ENCODE results near the gene LRRC8A. TPM values are rescaled to one million over a fixed set of nuclear protein-coding genes. Genes with fewer than 3 reads are reported as not detected.

LRRC8A gene
- polyA plus RNA-seq, 1 of the 3 experiments (the other 2 are of a cell fraction): 30.4 TPM

DNA sequence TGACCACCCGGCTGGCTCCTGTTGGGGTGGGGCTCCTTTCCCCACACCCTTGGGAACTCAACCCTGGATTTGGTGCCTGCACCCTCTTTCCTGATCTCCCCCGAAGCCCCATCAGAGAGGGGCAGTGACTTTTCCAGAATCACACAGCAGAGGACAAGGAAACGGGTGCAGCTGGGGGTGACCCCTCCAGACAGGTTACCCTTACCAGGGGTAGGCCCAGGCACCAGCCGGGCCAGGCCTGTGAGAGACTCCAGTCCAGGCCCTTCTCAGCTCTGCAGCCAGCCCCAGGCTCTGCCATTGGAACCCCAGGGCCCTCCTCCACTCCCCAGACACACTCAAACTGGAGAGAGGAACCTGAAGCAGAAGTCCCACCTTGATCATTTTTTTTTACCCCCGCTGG, 19.9 kb downstream of the LRRC8A start:
- Histone ChIP-seq H2AFZ (ENCODE audit: low read depth) (no peak overlapping the region), H3F3A (replicated peaks; ENCODE audit: insufficient read depth) (peaks cover 12% of the 10 kb centered on the region), H3K79me2 (ENCODE audit: insufficient read depth) (peaks cover 73% of the 10 kb centered on the region; the same call in 1 of the 2 replicates), H3K9ac (no peak overlapping the region), H3K27ac (ENCODE audit: low read depth in 2 of 2, low read length in 1 of 2) (no peak overlapping the region), H3K27me3 (ENCODE audit: insufficient read depth) (no peaks in the 10 kb centered on the region), H3K9me2 (no peaks in the 10 kb centered on the region), H3K4me3 (ENCODE audit: low read depth in 2 of 2, low read length in 1 of 2) (no peak overlapping the region), H4K20me1 (ENCODE audit: insufficient read depth) (no peaks in the 10 kb centered on the region), H3K4me2 (no peak overlapping the region), H3K9me3 (no peaks in the 10 kb centered on the region), H3K4me1 (ENCODE audit: control insufficient read depth in 1 of 2, insufficient read depth in 2 of 2, low read depth in 1 of 2, low read length in 1 of 2) (peaks cover 7 to 8% of the 10 kb centered on the region in 2 experiments; a peak in 2 of 4 replicates), H3K36me3 (replicated peaks in 1 of 2; ENCODE audit: control insufficient read depth in 1 of 2, insufficient read depth in 2 of 2, low read length in 1 of 2) (peaks cover 4 to 16% of the 10 kb centered on the region in 2 experiments)
- ChIA-PET POLR2A (no interaction called here), CTCF (interaction anchor here (0.9 to 2.4 kb wide), 2 partner anchors 26 to 38 kb away, joined by 3 to 10 read pairs; no protein-coding TSS in a partner anchor)
- no peak for DNase-seq
- 94% methylated on average over 3 of the region's 5 CpGs for WGBS (ENCODE audit: low lambda C conversion rate)
- TF ChIP-seq, protein P1, sequence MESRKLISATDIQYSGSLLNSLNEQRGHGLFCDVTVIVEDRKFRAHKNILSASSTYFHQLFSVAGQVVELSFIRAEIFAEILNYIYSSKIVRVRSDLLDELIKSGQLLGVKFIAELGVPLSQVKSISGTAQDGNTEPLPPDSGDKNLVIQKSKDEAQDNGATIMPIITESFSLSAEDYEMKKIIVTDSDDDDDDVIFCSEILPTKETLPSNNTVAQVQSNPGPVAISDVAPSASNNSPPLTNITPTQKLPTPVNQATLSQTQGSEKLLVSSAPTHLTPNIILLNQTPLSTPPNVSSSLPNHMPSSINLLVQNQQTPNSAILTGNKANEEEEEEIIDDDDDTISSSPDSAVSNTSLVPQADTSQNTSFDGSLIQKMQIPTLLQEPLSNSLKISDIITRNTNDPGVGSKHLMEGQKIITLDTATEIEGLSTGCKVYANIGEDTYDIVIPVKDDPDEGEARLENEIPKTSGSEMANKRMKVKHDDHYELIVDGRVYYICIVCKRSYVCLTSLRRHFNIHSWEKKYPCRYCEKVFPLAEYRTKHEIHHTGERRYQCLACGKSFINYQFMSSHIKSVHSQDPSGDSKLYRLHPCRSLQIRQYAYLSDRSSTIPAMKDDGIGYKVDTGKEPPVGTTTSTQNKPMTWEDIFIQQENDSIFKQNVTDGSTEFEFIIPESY (IDR thresholded peaks at IDR 0.05; ENCODE audit: borderline replicate concordance, low read depth): no peak
- TF ChIP-seq TAF1 (IDR thresholded peaks at IDR 0.05; ENCODE audit: borderline replicate concordance, low read depth, low read length): no peak
- TF ChIP-seq TCF12 (IDR thresholded peaks at IDR 0.05): no peak
- TF ChIP-seq ELF1 (IDR thresholded peaks at IDR 0.05): no peak
- TF ChIP-seq RAD21 (IDR thresholded peaks at IDR 0.05; ENCODE audit: low read length): no peak
- TF ChIP-seq NFIC (IDR thresholded peaks at IDR 0.05; ENCODE audit: borderline replicate concordance): no peak
- no peak for TF ChIP-seq RXRA (IDR thresholded peaks at IDR 0.05; ENCODE audit: borderline replicate concordance, low read depth)
- no peak for TF ChIP-seq FOXM1 (IDR thresholded peaks at IDR 0.05; ENCODE audit: low read depth)
- TF ChIP-seq GABPA (IDR thresholded peaks at IDR 0.05; ENCODE audit: low read depth): no peak
- TF ChIP-seq FOXJ3 (CRISPR knock-in tag; IDR thresholded peaks at IDR 0.05): no peak

DNA sequence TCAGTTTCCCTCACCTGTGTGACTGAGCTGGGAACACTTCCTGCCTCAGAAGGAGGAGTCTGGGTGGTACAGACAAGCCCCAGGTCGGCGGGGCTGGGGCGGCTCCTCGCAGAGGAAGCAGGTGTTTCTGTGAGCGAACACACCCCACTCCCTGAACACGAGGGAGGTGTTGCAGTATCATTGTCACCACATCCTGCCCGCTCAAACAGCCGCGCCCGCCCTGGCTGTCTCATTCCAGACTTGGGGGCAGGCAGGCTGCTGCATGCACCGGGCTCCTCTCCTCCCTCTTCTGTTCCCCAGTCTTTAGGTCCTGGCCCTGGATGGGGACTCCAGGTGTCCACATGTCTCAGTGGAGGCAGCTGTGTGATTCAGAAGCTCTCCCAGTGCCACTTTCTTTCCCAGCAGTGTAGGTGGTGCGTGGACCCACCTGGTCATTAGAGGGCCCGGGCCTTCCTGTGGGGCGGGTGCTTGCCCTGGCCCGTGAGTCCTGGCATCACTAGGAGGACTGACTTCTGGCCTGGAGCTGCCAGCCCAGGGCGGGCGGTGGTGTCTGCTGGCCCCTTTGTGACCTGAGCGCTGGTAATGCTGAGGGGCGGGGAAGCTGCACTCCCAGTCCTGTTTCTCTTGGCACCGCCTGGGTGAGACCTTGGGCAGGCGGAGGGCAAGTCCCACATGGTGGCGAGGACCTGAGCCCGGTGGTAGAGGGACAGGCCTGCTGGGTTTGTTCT, 20.6 kb downstream of the LRRC8A start:
- ChIA-PET POLR2A (interaction anchor here (0.5 kb wide), 1 partner anchor 57 kb away, joined by 5 read pairs; no protein-coding TSS in a partner anchor), CTCF (interaction anchor here (0.9 to 2.4 kb wide), 3 partner anchors 25 to 58 kb away, joined by 3 to 10 read pairs (median 3); no protein-coding TSS in a partner anchor)
- WGBS (ENCODE audit: low lambda C conversion rate): 88% methylated on average over 12 of the region's 23 CpGs
- peaks cover 7 to 9% of the 10 kb centered on the region in 2 experiments; a peak in 2 of 4 replicates for H3K4me1 ChIP-seq (ENCODE audit: control insufficient read depth in 1 of 2, insufficient read depth in 2 of 2, low read depth in 1 of 2, low read length in 1 of 2)
- H3K4me3 ChIP-seq (ENCODE audit: low read depth in 2 of 2, low read length in 1 of 2): no peak overlapping the region
- H3K9me2 ChIP-seq: no peaks in the 10 kb centered on the region
- no peaks in the 10 kb centered on the region for H3K9me3 ChIP-seq
- no peak for DNase-seq
- no peak for TF ChIP-seq TAF1 (IDR thresholded peaks at IDR 0.05; ENCODE audit: borderline replicate concordance, low read depth, low read length)
- TF ChIP-seq, protein P2, sequence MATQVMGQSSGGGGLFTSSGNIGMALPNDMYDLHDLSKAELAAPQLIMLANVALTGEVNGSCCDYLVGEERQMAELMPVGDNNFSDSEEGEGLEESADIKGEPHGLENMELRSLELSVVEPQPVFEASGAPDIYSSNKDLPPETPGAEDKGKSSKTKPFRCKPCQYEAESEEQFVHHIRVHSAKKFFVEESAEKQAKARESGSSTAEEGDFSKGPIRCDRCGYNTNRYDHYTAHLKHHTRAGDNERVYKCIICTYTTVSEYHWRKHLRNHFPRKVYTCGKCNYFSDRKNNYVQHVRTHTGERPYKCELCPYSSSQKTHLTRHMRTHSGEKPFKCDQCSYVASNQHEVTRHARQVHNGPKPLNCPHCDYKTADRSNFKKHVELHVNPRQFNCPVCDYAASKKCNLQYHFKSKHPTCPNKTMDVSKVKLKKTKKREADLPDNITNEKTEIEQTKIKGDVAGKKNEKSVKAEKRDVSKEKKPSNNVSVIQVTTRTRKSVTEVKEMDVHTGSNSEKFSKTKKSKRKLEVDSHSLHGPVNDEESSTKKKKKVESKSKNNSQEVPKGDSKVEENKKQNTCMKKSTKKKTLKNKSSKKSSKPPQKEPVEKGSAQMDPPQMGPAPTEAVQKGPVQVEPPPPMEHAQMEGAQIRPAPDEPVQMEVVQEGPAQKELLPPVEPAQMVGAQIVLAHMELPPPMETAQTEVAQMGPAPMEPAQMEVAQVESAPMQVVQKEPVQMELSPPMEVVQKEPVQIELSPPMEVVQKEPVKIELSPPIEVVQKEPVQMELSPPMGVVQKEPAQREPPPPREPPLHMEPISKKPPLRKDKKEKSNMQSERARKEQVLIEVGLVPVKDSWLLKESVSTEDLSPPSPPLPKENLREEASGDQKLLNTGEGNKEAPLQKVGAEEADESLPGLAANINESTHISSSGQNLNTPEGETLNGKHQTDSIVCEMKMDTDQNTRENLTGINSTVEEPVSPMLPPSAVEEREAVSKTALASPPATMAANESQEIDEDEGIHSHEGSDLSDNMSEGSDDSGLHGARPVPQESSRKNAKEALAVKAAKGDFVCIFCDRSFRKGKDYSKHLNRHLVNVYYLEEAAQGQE (IDR thresholded peaks at IDR 0.05; ENCODE audit: low read depth, low read length): no peak
- TF ChIP-seq ELF1 (IDR thresholded peaks at IDR 0.05): no peak
- no peak for TF ChIP-seq JUND (IDR thresholded peaks at IDR 0.05)
- TF ChIP-seq TCF12 (IDR thresholded peaks at IDR 0.05): no peak
- no peak for TF ChIP-seq CHD2 (IDR thresholded peaks at IDR 0.05; ENCODE audit: low read length, partially characterized antibody)
- no peak for TF ChIP-seq GATA2 (CRISPR knock-in tag; IDR thresholded peaks at IDR 0.05)
- TF ChIP-seq RXRA (IDR thresholded peaks at IDR 0.05; ENCODE audit: borderline replicate concordance, low read depth): no peak
- TF ChIP-seq FOSL2 (IDR thresholded peaks at IDR 0.05; ENCODE audit: borderline replicate concordance, low read depth): no peak
- TF ChIP-seq MXI1 (IDR thresholded peaks at IDR 0.05; ENCODE audit: low read depth, low read length): no peak
- TF ChIP-seq, protein P3, sequence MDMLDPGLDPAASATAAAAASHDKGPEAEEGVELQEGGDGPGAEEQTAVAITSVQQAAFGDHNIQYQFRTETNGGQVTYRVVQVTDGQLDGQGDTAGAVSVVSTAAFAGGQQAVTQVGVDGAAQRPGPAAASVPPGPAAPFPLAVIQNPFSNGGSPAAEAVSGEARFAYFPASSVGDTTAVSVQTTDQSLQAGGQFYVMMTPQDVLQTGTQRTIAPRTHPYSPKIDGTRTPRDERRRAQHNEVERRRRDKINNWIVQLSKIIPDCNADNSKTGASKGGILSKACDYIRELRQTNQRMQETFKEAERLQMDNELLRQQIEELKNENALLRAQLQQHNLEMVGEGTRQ (IDR thresholded peaks at IDR 0.05; ENCODE audit: borderline replicate concordance, low read depth, low read length): no peak
- TF ChIP-seq, protein P1 (IDR thresholded peaks at IDR 0.05; ENCODE audit: borderline replicate concordance, low read depth): no peak
- no peaks in the 10 kb centered on the region for H3K27me3 ChIP-seq (ENCODE audit: insufficient read depth)
- no peak overlapping the region for H2AFZ ChIP-seq (ENCODE audit: low read depth)
- H3K4me2 ChIP-seq: no peak overlapping the region
- H3K9ac ChIP-seq: no peak overlapping the region
- H3F3A ChIP-seq (replicated peaks; ENCODE audit: insufficient read depth): peaks cover 12% of the 10 kb centered on the region
- H4K20me1 ChIP-seq (ENCODE audit: insufficient read depth): no peaks in the 10 kb centered on the region
- H3K79me2 ChIP-seq (ENCODE audit: insufficient read depth): peaks cover 74% of the 10 kb centered on the region; the same call in 1 of the 2 replicates
- peaks cover 9 to 12% of the 10 kb centered on the region in 2 experiments for H3K36me3 ChIP-seq (replicated peaks in 1 of 2; ENCODE audit: control insufficient read depth in 1 of 2, insufficient read depth in 2 of 2, low read length in 1 of 2)
- no peak overlapping the region; a peak in 1 of 4 replicates for H3K27ac ChIP-seq (ENCODE audit: low read depth in 2 of 2, low read length in 1 of 2)
